Adipose tissue (tissue), 3 donors: ENCODE results near the gene TNS3. TPM values are rescaled to one million over a fixed set of nuclear protein-coding genes. Genes with fewer than 3 reads are reported as not detected.
A peak's percentile ranks its signal among the peaks of the same experiment; 100 is the strongest.

Experiments
- H3K27ac ChIP-seq: one replicate; pipeline ENCODE4 v1.5.1; 2013; ENCODE audit warnings: low read depth, low read length
- WGBS, 3 donors: extraction: QIAGEN DNeasy Blood & Tissue Kit; methylation state at CpG; one replicate each; pipeline ENCODE4 v1.1.7; 2013; 5-methylcytosine and 5-hydroxymethylcytosine counted together
- polyA plus RNA-seq, 3 donors: library from polyadenylated mRNA; stranded (reverse); fragments of 200-250 nt; gene quantifications; one replicate each; pipeline ENCODE4 v1.2.3, GENCODE V29; 2013
- donor health status: healthy with polysubstance abuse.
- donor health status: Bipolar disorder and iron deficiency.
- donor health status: healthy.

Gene TNS3
- polyA plus RNA-seq, 3 donors: 23.2 to 45.4 (median 27.0) TPM

DNA sequence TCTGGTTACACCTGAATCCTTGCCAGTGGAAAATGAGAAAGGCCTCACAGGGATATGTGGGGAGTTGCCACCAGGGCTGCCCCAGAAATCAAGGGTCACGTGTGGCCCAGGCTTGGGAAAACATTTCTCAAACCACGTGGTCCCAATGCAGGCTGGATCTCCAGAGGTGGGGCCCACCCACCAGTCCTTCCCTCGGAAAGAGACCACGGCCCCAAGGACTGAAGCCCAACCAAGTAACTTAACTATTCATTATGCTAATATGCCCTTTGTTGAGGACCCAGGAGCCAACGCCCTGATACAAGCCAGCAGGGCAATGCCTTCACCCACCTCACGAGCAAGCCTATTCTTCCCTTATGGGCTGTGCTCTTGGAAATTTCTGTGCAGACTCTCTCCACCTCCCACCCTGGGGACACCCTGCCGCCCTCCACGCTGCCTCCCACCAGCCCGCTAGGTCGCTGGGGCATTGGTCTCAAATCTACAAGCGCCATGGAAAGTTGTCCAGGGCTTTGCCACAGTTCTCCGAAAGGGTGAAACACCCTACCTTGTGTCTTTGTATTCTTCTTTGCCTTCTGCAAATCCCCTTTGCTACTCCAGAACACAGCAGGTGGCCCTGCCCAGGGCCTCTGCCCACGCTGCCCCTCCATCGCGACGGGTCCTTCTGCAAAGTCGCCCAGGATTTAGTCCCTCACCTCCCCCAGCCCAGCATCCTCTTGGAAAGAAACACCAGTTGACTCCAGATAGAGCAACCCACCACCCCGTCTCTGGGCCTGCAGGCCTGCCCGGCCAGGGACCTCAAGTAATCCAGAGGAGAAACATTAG, 8.8 kb downstream of the TNS3 start:
- WGBS, 3 donors: 40 to 82% (median 76%) methylated on average over 19 of the region's 19 CpGs
- H3K27ac ChIP-seq: no peak overlapping the region

- WGBS, 3 donors: 33 to 63% (median 57%) methylated on average over 14 of the region's 14 CpGs
- no peak overlapping the region for H3K27ac ChIP-seq
Observed at GRCh38 chr7:47572094-47572445, 9.8 kb downstream of the TNS3 start.

DNA sequence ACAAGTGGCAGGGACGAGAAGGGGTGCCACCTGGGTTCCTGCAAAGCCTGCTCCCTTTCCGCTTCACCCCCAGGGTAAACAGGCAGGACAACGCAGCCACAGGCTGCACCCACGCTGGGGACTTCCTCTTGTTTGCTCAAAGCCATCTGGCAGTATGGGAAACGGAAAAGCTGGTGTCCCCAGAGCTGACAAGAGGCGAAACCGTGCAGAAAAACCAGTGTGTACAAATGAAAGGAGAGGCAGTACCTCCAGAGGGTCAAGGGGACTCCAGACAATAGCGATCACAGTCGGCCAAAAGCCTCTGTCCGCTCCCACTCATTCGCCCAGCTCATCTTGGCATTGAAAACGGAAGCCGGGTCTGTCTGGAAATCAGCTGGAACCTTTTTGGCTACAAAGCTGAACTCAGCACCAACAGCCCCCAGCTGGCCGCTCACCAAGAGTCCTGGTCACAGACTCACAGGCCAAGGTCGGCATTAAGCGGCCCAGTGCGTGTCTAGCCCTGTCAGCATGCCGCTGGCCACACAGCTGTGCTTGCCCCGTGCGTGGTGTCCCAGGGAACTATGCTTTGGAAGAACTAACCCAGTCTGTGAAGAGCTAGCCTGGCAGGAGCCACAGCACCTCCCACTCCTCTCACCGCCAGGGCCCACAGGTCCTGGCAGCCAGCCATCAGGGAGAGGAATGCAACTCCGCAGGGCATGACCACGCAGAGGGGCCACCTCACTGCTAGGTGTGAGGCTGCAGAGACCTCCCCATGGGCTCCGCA, 10.4 kb downstream of the TNS3 start:
- 7 to 19% (median 17%) methylated on average over 24 of the region's 24 CpGs for WGBS, 3 donors
- H3K27ac ChIP-seq: peak overlapping the region; percentile 54

DNA sequence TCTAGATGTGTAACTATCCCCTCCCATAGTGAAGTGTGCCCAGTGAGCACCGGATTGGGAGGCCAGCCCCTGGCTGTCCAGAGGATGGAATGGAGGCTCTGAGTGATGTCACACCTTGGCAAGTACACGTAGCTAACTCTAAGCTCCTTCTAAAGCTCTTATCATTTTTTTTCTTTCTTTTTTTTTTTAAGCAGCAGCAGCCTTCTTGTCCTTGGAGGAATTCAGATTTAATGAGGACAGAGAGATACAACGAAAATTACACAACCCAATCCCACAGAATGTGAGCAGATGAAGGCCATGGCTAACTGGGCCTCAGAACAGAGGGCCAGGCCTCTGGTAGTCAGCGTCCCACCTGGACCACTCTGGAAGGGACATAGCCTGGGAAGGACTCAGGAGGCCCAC, 11.3 kb downstream of the TNS3 start:
- H3K27ac ChIP-seq: no peak overlapping the region
- WGBS, 3 donors: 14 to 38% (median 36%) methylated on average over 4 of the region's 4 CpGs

- no peak overlapping the region for H3K27ac ChIP-seq
- 43 to 60% (median 52%) methylated on average over 13 of the region's 13 CpGs for WGBS, 3 donors
Observed at GRCh38 chr7:47568547-47568946, 13.4 kb downstream of the TNS3 start.

DNA sequence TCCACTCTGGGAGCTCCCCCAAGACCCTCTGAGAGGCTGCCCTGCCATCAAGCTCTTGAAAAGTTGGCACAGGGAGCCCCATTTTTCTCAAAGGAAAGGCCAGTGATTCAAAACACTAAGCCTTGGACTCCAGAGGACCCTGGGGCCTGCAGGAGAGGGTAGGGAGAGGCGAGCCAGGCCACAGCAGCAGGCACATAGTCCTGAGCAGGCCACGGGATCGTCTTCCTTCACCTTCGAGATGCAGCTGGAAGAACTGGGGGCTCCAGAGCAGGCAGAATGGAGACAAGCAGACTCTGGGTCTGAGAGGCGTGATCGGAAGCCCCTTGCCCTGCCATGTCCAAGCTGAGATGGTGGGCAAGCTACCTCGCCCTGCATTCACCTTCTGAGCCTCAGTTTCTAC, 13.9 kb downstream of the TNS3 start:
- WGBS, 3 donors: 86 to 94% (median 91%) methylated on average over 7 of the region's 7 CpGs
- H3K27ac ChIP-seq: no peak overlapping the region

GRCh38 chr7:47565640-47566250, 16.2 kb downstream of the TNS3 start:
- WGBS, 3 donors: 90 to 92% (median 91%) methylated on average over 11 of the region's 11 CpGs
- H3K27ac ChIP-seq: no peak overlapping the region

DNA sequence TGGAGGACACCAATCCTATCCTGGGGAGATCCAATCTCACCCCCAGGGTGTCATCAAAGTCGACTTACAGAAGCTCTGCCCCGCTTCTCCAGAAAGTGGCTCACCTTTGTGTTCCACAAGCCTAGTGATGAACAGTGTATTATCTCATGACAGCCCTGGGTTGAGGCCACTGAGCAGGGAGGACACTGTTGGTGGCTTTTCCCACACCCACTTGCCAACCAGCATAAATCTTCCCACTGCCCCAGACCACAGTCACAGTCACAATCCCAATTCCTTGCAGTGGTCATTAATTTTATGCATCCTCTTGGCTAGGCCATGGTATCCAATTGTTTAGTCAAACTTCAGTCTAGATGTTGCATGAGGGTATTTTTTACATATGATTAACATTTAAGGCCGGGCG, 18.4 kb downstream of the TNS3 start:
- WGBS, 3 donors: 96 to 97% (median 97%) methylated on average over 4 of the region's 4 CpGs
- no peak overlapping the region for H3K27ac ChIP-seq

DNA sequence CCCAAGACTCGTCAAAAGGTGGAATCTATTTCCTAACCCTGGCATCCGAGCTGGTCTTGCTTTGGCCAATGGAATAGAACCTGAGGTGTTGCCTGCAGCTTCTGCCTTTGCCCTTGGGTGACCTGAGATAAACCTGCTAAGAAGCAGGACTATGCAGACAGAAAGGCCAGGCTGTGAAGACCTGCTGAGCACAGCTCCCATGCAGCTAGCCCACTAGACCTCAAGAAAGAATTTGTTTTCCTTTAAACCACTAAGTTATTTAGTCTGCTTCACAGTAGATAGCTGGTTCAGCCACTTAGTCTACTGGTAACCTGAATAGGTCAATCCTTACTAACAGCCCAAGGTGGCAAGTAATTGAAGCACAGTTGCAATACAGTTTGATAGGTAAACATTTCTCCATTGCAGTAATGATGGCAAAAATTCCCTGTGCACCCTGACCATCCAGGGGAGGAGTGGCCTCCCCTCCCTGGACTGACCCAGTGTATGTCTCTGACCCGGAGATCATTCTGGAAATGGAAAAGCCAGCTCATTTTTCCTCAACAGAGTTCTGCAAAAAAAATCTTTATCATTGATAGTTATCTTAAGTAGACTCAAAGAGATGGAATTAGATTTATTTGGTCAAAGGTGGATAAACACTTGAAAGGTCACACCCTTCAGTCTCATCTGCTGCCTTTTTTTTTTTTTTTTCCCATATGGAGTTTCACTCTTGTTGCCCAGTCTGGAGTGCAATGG, 20.0 kb downstream of the TNS3 start:
- no peak overlapping the region for H3K27ac ChIP-seq
- 71 to 90% (median 83%) methylated on average over 3 of the region's 3 CpGs for WGBS, 3 donors

DNA sequence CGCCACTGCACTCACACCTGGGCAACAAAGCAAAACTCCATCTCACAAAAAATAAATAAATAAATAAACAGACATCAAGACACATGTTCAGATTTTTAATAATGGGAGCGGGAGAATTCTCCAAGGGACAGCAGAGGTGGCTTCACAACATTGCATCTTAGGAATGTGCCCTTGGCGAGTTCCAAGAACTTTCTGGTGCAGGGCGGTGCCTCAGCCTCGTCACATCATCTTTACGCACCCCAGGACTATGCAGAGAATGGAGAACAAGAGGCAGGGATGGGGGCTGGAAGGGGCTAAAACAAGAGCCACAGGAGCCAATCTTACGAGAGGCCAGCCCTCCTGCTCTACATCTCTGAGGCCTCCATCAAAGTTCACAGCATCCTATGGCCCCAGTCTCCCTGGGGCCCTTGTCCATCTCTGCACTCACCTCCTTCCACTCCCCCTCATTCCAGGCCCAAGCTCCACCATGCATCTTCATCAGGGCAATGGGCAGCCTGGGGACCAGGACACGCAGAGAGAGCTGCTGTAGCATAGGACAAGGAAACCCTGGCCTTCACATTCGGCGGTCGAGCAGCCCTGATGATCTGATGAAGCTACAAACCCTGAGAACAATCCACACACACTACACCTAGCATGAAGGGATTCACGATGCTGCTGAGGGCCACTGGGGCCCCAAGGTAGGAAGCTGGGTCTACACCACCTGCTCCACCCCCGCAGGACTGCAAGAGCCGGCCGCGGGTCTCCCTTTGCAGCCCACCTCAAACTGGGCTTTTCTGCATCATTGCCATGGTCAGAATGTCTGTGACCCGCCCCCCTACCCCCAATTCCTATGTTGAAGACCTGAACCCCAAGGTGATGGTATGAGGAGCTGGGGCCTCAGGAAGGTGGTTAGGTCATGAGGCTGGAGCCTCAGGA, 22.3 kb downstream of the TNS3 start:
- H3K27ac ChIP-seq: no peak overlapping the region
- WGBS, 3 donors: 97 to 98% (median 97%) methylated on average over 17 of the region's 17 CpGs

DNA sequence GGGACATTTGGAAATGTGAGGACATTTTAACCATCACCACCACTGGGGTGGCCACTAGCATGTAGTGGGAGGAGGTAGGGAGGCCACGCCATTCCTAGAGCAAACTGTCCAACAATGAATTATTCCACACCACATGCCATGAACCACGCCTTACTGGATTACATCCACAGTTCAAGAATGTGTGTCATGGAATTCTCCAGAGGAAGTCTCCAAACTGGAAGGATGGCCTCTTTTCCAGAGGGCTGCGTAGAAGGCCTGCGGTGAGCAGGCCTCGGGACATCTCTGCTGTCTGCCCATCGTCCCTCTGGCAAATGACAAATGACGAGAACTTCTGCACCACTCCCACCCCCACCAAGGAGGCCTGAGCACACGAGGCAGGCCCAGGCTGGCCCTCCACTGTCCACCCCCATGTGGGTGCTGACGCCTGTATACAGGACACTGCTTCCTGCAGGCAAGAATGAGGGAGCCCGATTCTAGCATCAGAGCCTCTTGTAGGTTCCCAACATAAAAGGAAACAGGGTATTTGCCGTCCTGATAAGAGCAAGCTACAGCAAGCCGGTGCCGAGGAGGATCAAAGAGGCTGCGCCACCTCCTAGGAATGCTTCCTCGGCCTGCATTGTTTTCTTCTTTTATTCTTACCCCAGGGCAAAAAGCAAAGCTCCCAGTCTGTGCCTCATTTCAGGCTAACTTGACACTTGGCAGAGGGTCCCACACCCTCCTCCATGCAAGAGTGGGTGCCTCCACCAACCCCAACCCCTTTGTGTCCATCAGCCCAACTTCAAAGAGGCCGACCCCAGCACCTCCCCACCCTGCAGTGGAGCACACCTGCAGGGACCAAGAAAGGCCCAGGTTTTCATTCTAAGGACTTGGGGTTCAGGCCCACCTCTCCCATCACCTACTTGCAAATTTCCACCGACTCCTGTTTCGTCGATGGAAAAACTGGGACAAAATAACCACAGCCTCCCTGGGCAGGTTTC, 23.9 kb downstream of the TNS3 start:
- 76 to 83% (median 76%) methylated on average over 19 of the region's 19 CpGs for WGBS, 3 donors
- H3K27ac ChIP-seq: no peak overlapping the region

DNA sequence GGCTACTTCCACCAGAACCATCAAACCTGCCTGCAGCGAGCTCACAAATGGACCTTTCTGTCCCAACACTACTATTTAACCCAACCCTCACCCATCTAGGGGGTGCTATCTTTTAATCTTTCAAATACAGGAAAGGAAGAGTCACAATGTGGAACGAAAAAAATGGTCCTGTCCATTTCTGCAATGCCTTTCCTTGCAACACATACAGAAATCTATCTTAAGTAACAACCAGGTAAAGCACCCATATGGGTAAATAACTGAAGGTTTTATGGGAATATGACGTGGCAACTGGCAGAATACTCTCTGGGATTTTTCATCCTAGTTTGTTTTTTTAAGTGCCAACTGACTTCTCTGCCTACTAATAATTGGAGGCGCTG, 24.6 kb downstream of the TNS3 start:
- no peak overlapping the region for H3K27ac ChIP-seq
- 73 to 92% (median 75%) methylated on average over 4 of the region's 4 CpGs for WGBS, 3 donors

DNA sequence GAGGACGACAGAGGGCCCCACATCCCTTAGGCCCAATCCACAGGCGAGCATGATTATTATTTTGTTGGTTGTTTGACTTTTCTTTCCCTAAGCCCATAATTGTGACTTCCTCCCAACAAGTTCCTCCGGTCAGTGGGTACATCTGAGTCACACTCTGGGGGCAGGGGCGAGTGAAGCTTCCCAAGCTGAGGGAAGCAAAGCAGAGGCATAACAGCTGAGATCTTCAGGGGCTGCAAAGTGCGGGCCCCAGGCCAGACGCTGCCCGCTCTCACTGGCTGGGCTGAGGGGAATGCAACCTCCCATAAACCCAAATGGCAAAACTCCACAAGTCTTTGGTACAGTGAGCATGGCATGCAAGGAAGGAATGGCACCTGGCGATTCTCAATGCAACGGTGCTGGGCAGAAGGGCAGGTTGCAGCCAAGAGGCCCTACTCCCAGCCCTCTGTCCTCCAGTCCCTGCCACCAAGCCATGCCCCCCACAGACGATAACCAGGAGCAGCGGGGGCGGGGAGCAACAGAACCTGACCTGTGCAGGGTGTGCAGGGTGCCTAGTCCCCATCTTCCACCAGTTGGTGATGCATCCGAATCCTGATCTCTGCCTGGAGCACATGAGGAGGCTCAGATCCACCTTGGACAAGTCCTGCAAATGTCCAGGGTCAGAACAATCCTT, 25.3 kb downstream of the TNS3 start:
- 87 to 93% (median 89%) methylated on average over 13 of the region's 13 CpGs for WGBS, 3 donors
- H3K27ac ChIP-seq: no peak overlapping the region

GRCh38 chr7:47553309-47553708, 28.6 kb downstream of the TNS3 start:
- H3K27ac ChIP-seq: no peak overlapping the region
- WGBS, 3 donors: 87 to 96% (median 92%) methylated on average over 2 of the region's 2 CpGs

DNA sequence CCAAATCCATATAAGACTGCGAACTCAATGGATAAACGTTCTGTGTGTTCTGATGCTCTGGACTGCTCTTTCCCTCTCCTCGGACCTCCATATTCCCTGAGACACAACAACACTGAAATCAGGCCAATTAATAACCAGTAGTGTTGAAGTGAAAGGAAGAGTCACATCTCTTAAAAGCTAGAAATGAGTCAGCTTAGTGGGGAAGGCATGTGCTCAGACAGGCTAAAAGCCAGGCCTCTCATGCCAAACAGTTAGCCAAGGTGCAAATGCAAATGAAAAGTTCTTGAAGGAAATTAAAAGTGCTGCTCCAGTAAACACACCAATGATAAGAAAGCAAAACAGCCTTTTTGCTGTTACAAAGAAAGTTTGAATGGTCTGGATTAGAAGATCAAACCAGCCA, 29.3 kb downstream of the TNS3 start:
- no peak overlapping the region for H3K27ac ChIP-seq
- 47 to 73% (median 71%) methylated on average over 3 of the region's 3 CpGs for WGBS, 3 donors

DNA sequence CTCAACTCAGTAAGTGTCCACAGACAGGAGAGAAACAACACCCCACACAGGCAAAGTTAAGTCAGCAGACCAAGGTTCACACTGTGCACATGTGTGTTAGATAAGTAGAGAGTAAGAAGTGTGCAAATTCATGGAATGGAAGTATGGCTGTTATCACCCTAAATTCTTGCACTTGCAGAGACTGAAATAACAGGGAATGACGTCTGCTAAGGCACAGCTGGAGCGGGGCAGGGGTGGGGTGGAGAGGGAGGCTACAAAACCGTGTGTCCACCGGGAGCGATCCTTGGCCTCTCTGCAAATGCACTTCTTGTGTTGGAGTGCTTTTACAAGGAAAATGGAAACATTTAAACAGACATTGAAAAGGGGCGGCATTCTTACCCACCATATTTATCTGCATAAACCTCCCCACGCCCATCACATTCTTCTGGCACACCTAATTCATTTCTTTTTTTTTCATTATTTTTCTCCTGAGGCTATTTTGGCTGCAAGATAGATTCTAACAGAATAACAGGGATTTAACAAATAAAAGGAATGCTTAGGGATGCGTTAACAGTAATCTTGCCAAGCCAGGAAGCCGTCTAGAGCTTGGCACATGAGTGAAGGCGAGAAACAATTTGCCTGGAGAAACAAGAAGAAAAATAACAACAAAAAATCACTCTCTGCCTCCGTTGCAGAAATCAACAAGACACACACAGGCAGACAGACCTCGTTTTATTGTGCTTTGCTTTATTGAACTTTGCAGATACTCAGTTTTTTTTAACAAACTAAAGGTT, 30.1 kb downstream of the TNS3 start:
- no peak overlapping the region for H3K27ac ChIP-seq
- WGBS, 3 donors: 57 to 74% (median 59%) methylated on average over 12 of the region's 12 CpGs
